OCI-LY3 (cell line): ENCODE data around the gene ZNF79.

Experiments
- H2AFZ ChIP-seq: fragments of 200-600, 300-600 bp; shearing (Covaris generic); 2 replicates; pipeline ENCODE4 v1.6.0; 2014; ENCODE audit warnings: antibody characterized with exemption, low read depth, low read length
- H3K27ac ChIP-seq: fragments of 200-600, 300-600 bp; sonication (generic); 2 replicates; pipeline ENCODE4 v1.5.1; 2014; ENCODE audit warnings: mild to moderate bottlenecking, low read length, moderate library complexity, mixed read lengths
- H3K27me3 ChIP-seq: fragments of 200-600, 300-600 bp; sonication (generic); 2 replicates; pipeline ENCODE4 v1.6.1; 2014; ENCODE audit warnings: low read depth, low read length, mixed read lengths
- H3K36me3 ChIP-seq: fragments of 200-600, 300-600 bp; sonication (generic); replicated peaks from 2 replicates; pipeline ENCODE3; 2014; ENCODE audit warnings: low read depth, low read length, mixed read lengths
- H3K4me1 ChIP-seq: fragments of 300-600, 200-600 bp; sonication (generic); 2 replicates; pipeline ENCODE4 v1.6.1; 2014; ENCODE audit warnings: low read length, mixed read lengths
- H3K4me2 ChIP-seq: fragments of 200-600, 300-600 bp; sonication (generic); 2 replicates; pipeline ENCODE4 v1.6.1; 2014; ENCODE audit warnings: low read length, mixed read lengths
- H3K4me3 ChIP-seq: fragments of 300-600, 200-600 bp; sonication (generic); 2 replicates; pipeline ENCODE4 v1.5.1; 2014; ENCODE audit warnings: antibody characterized with exemption, mild to moderate bottlenecking, low read length, moderate library complexity
- H3K79me2 ChIP-seq: fragments of 300-600, 200-600 bp; shearing (Covaris generic); 2 replicates; pipeline ENCODE4 v1.6.1; 2014; ENCODE audit warnings: mild to moderate bottlenecking, low read length, mixed read lengths
- H3K9ac ChIP-seq: fragments of 300-600, 200-600 bp; shearing (Covaris generic); 2 replicates; pipeline ENCODE4 v1.6.0; 2014; ENCODE audit warnings: mild to moderate bottlenecking, low read length, moderate library complexity
- H3K9me3 ChIP-seq: fragments of 200-600, 300-600 bp; shearing (Covaris generic); 2 replicates; pipeline ENCODE4 v1.6.1; 2014; ENCODE audit warnings: low read length, mixed read lengths; ENCODE audit not compliant: insufficient read depth
- H4K20me1 ChIP-seq: fragments of 200-600, 300-600 bp; sonication (generic); 2 replicates; pipeline ENCODE4 v1.6.1; 2016; ENCODE audit warnings: low read length, mixed read lengths; ENCODE audit not compliant: insufficient read depth
- CTCF ChIP-seq: fragments of 200-600, 300-600 bp; sonication (generic); IDR thresholded peaks from 2 replicates; pipeline ENCODE4 v1.5.1; 2014; ENCODE audit warnings: antibody characterized with exemption, low read length, low read depth
- EZH2phosphoT487 ChIP-seq: fragments of 200-600 bp; shearing (Covaris generic); IDR thresholded peaks from 2 replicates; pipeline ENCODE4 v1.6.1; 2018; ENCODE audit warnings: antibody characterized with exemption, mixed run types, low read depth

Gene ZNF79

GRCh38 chr9:127395497-127396252, 28.5 kb upstream of the ZNF79 start:
- Histone ChIP-seq H3K79me2 (no peaks in the 10 kb centered on the region), H3K9ac (peak overlapping the region; percentile 57; the same call in 1 of the 2 replicates), H3K4me3 (peak overlapping the region; percentile 85), H3K27ac (no peak overlapping the region), H4K20me1 (no peaks in the 10 kb centered on the region), H3K9me3 (no peaks in the 10 kb centered on the region), H3K27me3 (no peaks in the 10 kb centered on the region), H2AFZ (0 out of 2 replicates have a peak overlapping the region, but pooled peaks have one; percentile 78), H3K4me1 (peaks cover 10% of the 10 kb centered on the region), H3K36me3 (no peaks in the 10 kb centered on the region), H3K4me2 (peak overlapping the region; percentile 77)
- no peak for TF ChIP-seq CTCF
- TF ChIP-seq EZH2phosphoT487 = no peak

DNA sequence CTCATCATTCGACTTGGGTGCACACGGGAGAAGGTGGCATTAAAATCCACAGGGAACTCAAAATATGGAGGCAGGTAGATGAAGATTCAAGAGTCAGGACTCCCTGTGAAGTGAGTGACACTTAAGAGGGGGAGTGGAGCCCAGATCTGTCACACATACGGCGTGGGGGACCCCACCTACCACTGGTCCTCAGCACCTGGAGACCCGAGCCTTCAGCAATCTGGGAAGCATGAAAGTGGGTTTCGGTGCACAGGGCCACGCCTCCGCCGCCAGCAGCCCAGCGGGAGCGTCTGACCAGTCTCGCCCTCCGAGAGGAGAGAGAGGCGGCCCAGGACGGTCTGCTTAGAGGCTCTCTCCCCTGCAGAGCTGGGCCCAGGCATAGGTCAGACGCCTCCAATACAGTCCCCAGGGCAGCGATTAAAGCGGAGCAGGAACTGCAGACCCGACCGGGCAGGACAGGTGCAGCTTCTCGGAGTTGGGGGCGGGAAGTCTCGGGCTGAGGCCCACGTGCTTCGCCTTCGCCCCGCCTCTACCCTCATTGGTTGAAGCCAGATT, 27.9 kb upstream of the ZNF79 start:
- no peaks in the 10 kb centered on the region for H3K27me3 ChIP-seq
- no peaks in the 10 kb centered on the region for H3K79me2 ChIP-seq
- TF ChIP-seq EZH2phosphoT487 (no peak), CTCF (no peak)
- peak overlapping the region; percentile 78 for H2AFZ ChIP-seq
- no peaks in the 10 kb centered on the region for H3K36me3 ChIP-seq
- peak overlapping the region; percentile 57 for H3K9ac ChIP-seq
- H3K4me3 ChIP-seq = peak overlapping the region; percentile 85
- H3K9me3 ChIP-seq = no peaks in the 10 kb centered on the region
- peak overlapping the region; percentile 77 for H3K4me2 ChIP-seq
- no peaks in the 10 kb centered on the region for H4K20me1 ChIP-seq
- peaks cover 10% of the 10 kb centered on the region for H3K4me1 ChIP-seq
- no peak overlapping the region for H3K27ac ChIP-seq

- Histone ChIP-seq H4K20me1 (no peaks in the 10 kb centered on the region), H2AFZ (peak within 1 kb of the TSS; percentile 78), H3K9me3 (no peaks in the 10 kb centered on the region), H3K79me2 (no peaks in the 10 kb centered on the region), H3K4me1 (peaks cover 10% of the 10 kb centered on the region), H3K4me2 (peak within 1 kb of the TSS; percentile 77), H3K27ac (no peak within 1 kb of the TSS), H3K27me3 (no peaks in the 10 kb centered on the region), H3K4me3 (peak within 1 kb of the TSS; percentile 85), H3K36me3 (no peaks in the 10 kb centered on the region), H3K9ac (peak within 1 kb of the TSS; percentile 66)
- no peak for TF ChIP-seq EZH2phosphoT487
Measured at GRCh38 chr9:127396808-127397645, 27.2 kb upstream of the ZNF79 start, which contains the start of gene SLC2A8. Gene SLC2A8, plus strand, starts transcription at chr9:127397169. Its CDS starts 62 bp downstream, at chr9:127397231.

- Histone ChIP-seq H2AFZ (peak overlapping the region; percentile 65; the same call in 1 of the 2 replicates), H3K36me3 (no peaks in the 10 kb centered on the region), H3K9ac (peak overlapping the region; percentile 66), H3K4me3 (peak overlapping the region; percentile 85), H3K27ac (no peak overlapping the region), H3K27me3 (no peaks in the 10 kb centered on the region), H3K4me1 (peaks cover 10% of the 10 kb centered on the region), H3K9me3 (no peaks in the 10 kb centered on the region), H3K4me2 (peak overlapping the region; percentile 71), H3K79me2 (no peaks in the 10 kb centered on the region), H4K20me1 (no peaks in the 10 kb centered on the region)
- TF ChIP-seq EZH2phosphoT487 (no peak), CTCF (peak; percentile 70)
Measured at GRCh38 chr9:127397646-127398274, 26.4 kb upstream of the ZNF79 start.
